ENCODE data around the gene TAF4. TPM values are rescaled to one million over a fixed set of nuclear protein-coding genes. Genes with fewer than 3 reads are reported as not detected.

Gene TAF4
- total RNA-seq, 1 donor from 2014 or later: 11.5 TPM

DNA sequence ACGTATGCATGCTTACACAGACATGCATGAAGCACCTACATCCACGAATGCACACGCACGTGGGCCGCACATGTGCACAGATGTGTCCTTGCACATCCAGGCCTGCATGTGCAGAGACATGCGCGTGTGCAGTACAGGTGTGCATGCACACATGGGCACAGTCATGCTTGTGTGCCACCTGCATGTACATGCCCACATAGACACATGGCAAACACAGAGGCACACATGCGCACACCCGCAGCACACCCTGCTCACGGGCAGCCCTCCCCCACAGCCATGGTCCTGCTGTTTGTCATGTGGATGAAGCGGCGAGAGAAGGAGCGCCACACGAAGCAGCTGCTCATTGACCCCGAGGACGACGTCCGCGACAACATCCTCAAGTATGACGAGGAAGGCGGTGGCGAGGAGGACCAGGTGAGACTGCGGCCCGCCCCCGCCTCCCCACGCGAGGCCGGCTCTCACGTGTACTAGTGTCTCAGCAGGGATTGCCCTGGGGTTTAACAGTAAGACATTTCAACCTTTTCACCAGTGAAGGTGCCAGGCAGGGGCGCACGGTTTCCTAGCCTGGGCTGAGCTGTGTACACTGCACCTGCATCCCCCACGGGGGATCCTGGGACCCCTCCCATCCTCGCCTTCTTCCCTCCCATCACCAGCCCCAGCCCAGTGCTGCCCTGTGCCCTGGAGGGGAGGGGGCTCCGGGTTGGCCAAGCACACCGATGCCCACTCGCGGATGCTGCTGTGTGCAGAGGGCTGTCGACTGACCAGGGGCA, 132.8 kb downstream of the TAF4 start:
- H3K4me3 Mint-ChIP-seq (ENCODE audit: unreplicated experiment): no peak overlapping the region
- no peak overlapping the region for H3K27ac Mint-ChIP-seq (ENCODE audit: unreplicated experiment)
- H3K36me3 Mint-ChIP-seq (ENCODE audit: low read depth): peaks cover 2% of the 10 kb centered on the region
- no peaks in the 10 kb centered on the region for H3K4me1 Mint-ChIP-seq (ENCODE audit: low read depth)
- H3K27me3 Mint-ChIP-seq (ENCODE audit: low read depth): peaks cover 1% of the 10 kb centered on the region
- DNase-seq (ENCODE audit: low spot score): peak; percentile 77
- H3K9me3 Mint-ChIP-seq (ENCODE audit: low read depth): no peaks in the 10 kb centered on the region
- TF ChIP-seq, protein P1, sequence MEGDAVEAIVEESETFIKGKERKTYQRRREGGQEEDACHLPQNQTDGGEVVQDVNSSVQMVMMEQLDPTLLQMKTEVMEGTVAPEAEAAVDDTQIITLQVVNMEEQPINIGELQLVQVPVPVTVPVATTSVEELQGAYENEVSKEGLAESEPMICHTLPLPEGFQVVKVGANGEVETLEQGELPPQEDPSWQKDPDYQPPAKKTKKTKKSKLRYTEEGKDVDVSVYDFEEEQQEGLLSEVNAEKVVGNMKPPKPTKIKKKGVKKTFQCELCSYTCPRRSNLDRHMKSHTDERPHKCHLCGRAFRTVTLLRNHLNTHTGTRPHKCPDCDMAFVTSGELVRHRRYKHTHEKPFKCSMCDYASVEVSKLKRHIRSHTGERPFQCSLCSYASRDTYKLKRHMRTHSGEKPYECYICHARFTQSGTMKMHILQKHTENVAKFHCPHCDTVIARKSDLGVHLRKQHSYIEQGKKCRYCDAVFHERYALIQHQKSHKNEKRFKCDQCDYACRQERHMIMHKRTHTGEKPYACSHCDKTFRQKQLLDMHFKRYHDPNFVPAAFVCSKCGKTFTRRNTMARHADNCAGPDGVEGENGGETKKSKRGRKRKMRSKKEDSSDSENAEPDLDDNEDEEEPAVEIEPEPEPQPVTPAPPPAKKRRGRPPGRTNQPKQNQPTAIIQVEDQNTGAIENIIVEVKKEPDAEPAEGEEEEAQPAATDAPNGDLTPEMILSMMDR (IDR thresholded peaks at IDR 0.05): no peak

DNA sequence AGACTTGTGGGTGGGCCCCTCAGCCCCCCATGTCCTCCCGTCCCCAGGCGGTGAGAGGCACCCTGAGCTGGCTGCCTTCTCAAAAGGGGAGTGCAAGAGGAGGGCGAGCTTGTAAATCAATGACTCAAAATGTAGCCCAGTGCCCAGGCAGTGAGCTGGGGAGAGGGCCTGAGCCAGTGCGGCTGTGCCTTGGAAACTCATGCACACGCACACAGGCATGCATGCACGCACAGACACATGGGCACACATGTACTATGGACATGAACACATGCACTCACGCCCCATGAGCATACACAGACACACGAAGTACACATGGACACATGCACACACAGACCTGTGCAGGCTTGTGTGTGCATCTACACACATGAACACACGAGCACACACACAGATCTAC, 133.5 kb downstream of the TAF4 start:
- H3K4me1 Mint-ChIP-seq (ENCODE audit: low read depth): no peaks in the 10 kb centered on the region
- DNase-seq (ENCODE audit: low spot score): peak; percentile 51
- no peak overlapping the region for H3K27ac Mint-ChIP-seq (ENCODE audit: unreplicated experiment)
- TF ChIP-seq, protein P1 (IDR thresholded peaks at IDR 0.05): no peak
- H3K36me3 Mint-ChIP-seq (ENCODE audit: low read depth): peaks cover 2% of the 10 kb centered on the region
- no peak overlapping the region for H3K4me3 Mint-ChIP-seq (ENCODE audit: unreplicated experiment)
- peaks cover 1% of the 10 kb centered on the region for H3K27me3 Mint-ChIP-seq (ENCODE audit: low read depth)
- no peaks in the 10 kb centered on the region for H3K9me3 Mint-ChIP-seq (ENCODE audit: low read depth)

DNA sequence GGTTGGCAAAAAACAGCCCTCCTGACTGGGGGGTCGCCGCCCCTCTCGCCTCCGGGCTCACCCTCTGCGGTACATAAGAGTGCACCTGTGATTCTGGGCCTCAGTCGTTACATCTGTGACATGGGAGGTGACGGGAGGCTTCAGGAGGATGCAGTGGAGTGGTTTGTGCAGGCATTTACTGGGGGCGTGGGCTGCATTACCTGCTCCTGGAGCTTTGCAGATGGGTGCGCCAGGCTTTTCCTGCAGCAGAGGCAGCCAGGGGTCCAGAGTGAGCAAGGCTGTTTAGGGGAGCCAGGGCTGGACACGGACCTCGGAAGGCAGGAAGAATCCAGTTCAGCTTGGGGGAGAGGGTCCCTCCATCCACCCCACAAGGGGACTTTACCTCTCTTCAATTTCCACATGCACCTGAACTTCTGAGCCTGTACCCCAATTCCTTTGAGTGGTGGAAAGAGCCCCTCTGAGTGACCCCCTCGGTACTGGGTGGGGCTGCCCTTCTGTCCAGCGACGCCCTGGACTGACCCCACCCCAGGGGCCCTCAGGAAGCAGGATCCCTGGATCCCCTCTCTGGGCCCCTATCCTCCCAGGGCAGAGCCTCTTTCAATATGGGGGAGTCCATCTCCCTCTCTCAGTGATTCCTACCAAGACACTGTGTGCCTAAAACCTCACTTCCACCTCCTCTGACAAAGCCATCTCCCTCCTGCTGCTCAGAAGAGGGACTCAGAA, 134.0 kb downstream of the TAF4 start:
- peak; percentile 54 for DNase-seq (ENCODE audit: low spot score)
- no peak overlapping the region for H3K4me3 Mint-ChIP-seq (ENCODE audit: unreplicated experiment)
- TF ChIP-seq, protein P1 (IDR thresholded peaks at IDR 0.05): no peak
- peaks cover 1% of the 10 kb centered on the region for H3K27me3 Mint-ChIP-seq (ENCODE audit: low read depth)
- H3K36me3 Mint-ChIP-seq (ENCODE audit: low read depth): peaks cover 2% of the 10 kb centered on the region
- no peak overlapping the region for H3K27ac Mint-ChIP-seq (ENCODE audit: unreplicated experiment)
- H3K9me3 Mint-ChIP-seq (ENCODE audit: low read depth): no peaks in the 10 kb centered on the region
- no peaks in the 10 kb centered on the region for H3K4me1 Mint-ChIP-seq (ENCODE audit: low read depth)

DNA sequence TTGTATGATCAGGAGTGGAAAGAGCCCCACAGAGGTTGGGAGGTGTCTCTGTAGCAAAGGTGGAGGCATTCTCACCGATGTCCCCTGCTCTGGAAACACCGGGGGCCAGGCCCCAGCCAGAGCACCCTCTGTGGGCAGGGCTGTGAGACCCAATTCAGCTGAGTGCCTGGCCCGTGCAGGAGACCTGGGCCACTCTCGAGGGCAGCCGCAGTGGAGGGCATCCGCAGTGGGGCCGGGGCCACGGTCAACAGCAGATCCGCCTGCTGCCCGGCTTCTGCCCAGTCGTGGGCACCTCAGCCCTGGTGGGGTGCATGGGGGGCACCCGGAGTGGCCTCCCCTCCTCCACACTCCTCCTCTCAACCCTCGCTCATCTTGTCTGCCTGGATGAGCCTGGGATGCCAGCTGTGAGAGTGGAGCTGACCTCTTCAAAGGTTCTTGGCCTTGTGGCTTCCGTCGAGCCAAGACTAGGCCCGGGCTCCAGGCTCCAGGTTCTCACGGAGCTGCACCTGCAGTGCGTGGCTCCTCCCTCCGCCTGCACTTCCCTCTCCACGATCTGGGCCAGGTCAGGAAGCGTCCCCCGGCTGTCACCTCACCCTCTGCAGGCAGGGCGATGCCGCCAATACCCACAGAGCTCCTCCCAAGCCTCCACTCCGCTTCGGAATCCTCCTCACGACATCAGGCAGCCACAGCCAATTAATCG, 134.8 kb downstream of the TAF4 start:
- peaks cover 1% of the 10 kb centered on the region for H3K27me3 Mint-ChIP-seq (ENCODE audit: low read depth)
- peaks cover 2% of the 10 kb centered on the region for H3K4me1 Mint-ChIP-seq (ENCODE audit: low read depth)
- H3K4me3 Mint-ChIP-seq (ENCODE audit: unreplicated experiment): no peak overlapping the region
- H3K36me3 Mint-ChIP-seq (ENCODE audit: low read depth): peaks cover 2% of the 10 kb centered on the region
- peak; percentile 85 for DNase-seq (ENCODE audit: low spot score)
- H3K9me3 Mint-ChIP-seq (ENCODE audit: low read depth): no peaks in the 10 kb centered on the region
- TF ChIP-seq, protein P1 (IDR thresholded peaks at IDR 0.05): no peak
- no peak overlapping the region for H3K27ac Mint-ChIP-seq (ENCODE audit: unreplicated experiment)

All from chondrocyte (in vitro differentiated cells).